Cardiac septum (tissue), 1 donor: ENCODE results near the gene AQP6. TPM values are rescaled to one million over a fixed set of nuclear protein-coding genes. Genes with fewer than 3 reads are reported as not detected.
A peak's percentile ranks its signal among the peaks of the same experiment; 100 is the strongest.

Source experiments
- DNase-seq: peaks from one replicate; pipeline ENCODE4 v3.0.0-alpha.2; 2020; ENCODE audit warnings: low spot score
- intact Hi-C: fragments of 100-400 bp; cut with DNase I; formaldehyde crosslinking; loops from one replicate; pipeline ENCODE4 v1.14.0; 2022
- total RNA-seq: library from RNA; stranded (reverse); fragmentation: NEBNext Ultra II Directional; extraction: Animal tissue kit (Norgen Biotek cat#: 25700); gene quantifications from one replicate; pipeline ENCODE4 v1.2.1, GENCODE V29; 2021
- donor health status: DM: no; HTN: no; CAD: no.

The AQP6 gene
- total RNA-seq, 1 donor from 2014 or later: not detected

GRCh38 chr12:49941556-49942511 is 30.9 kb upstream of the AQP6 start:
- DNase-seq: no peak
- intact Hi-C loops: no loop called here

GRCh38 chr12:49942512-49942893 is 30.2 kb upstream of the AQP6 start:
- no peak for DNase-seq
- intact Hi-C loops: no loop called here

GRCh38 chr12:49942921-49943624 is 29.7 kb upstream of the AQP6 start:
- intact Hi-C loops: no loop called here
- no peak for DNase-seq

- DNase-seq: no peak
- intact Hi-C loops: no loop called here
Observed at GRCh38 chr12:49943625-49943960, 29.2 kb upstream of the AQP6 start.

- DNase-seq: no peak
- intact Hi-C loops: no loop called here
Observed at GRCh38 chr12:49944046-49944445, 28.7 kb upstream of the AQP6 start.

- intact Hi-C loops: loop anchor here (5.0 kb wide), 1 partner anchor 77 kb away; no protein-coding TSS in a partner anchor
- peak; percentile 66 for DNase-seq
Observed at GRCh38 chr12:49944718-49945117, 28.0 kb upstream of the AQP6 start.

- intact Hi-C loops: loop anchor here (5.0 kb wide), 1 partner anchor 78 kb away; no protein-coding TSS in a partner anchor
- DNase-seq: peak; percentile 91
Observed at GRCh38 chr12:49945394-49946080, 27.2 kb upstream of the AQP6 start.

GRCh38 chr12:49946086-49946485 is 26.7 kb upstream of the AQP6 start:
- intact Hi-C loops: loop anchor here (5.0 kb wide), 1 partner anchor 79 kb away; no protein-coding TSS in a partner anchor
- DNase-seq: no peak

GRCh38 chr12:49946497-49946896 is 26.2 kb upstream of the AQP6 start:
- DNase-seq: no peak
- intact Hi-C loops: loop anchor here (5.0 kb wide), 1 partner anchor 79 kb away; no protein-coding TSS in a partner anchor

- DNase-seq: no peak
- intact Hi-C loops: loop anchor here (5.0 kb wide), 1 partner anchor 80 kb away; no protein-coding TSS in a partner anchor
Observed at GRCh38 chr12:49947593-49948226, 25.0 kb upstream of the AQP6 start.

- DNase-seq: peak; percentile 41
- intact Hi-C loops: loop anchor here (5.0 kb wide), 1 partner anchor 82 kb away; no protein-coding TSS in a partner anchor
Observed at GRCh38 chr12:49948866-49949845, 23.6 kb upstream of the AQP6 start.

GRCh38 chr12:49949866-49950265 is 22.9 kb upstream of the AQP6 start:
- intact Hi-C loops: loop anchor here (5.0 kb wide), 1 partner anchor 83 kb away; no protein-coding TSS in a partner anchor
- no peak for DNase-seq

- intact Hi-C loops: no loop called here
Observed at GRCh38 chr12:49950273-49951251, 22.2 kb upstream of the AQP6 start, which contains the start of gene AQP2. AQP2 (plus strand) TSS chr12:49950737; CDS start chr12:49950831, 94 bp downstream.

GRCh38 chr12:49951411-49952240 is 21.1 kb upstream of the AQP6 start:
- intact Hi-C loops: no loop called here
- DNase-seq: peak; percentile 64

More at GRCh38 chr12:49950273-49951251, 22.2 kb upstream of the AQP6 start, which contains the start of gene AQP2:
- DNase-seq: no peak

- intact Hi-C loops: no loop called here
- peak; percentile 66 for DNase-seq
Observed at GRCh38 chr12:49952391-49953055, 20.2 kb upstream of the AQP6 start.
